Left lung (tissue), 14 donors: ENCODE data around the gene RPL41. TPM values are rescaled to one million over a fixed set of nuclear protein-coding genes. Genes with fewer than 3 reads are reported as not detected.
"Not testable (repeated sequence)": the region's sequence is repeated elsewhere in the genome, so short reads cannot be mapped to it uniquely, and the experiment has no call there.

Source experiments
- ATAC-seq: fragments of 200-7000 bp; cut with Tn5 transposase; one replicate; pipeline ENCODE4 v1.9.1; 2020; ENCODE audit warnings: moderate library complexity
- DNase-seq, 4 donors: peaks; one replicate each; pipeline ENCODE4 v3.0.0-alpha.2; 2013 to 2020
- H3K27ac ChIP-seq, 2 donors: fragments of 200-600 bp; sonication (generic) in 1 of 2; one replicate each; pipeline versions ENCODE4 v1.5.0 to v1.8.0; 2020 to 2021
- H3K27me3 ChIP-seq, 2 donors: fragments of 200-600 bp; sonication (generic) in 1 of 2; one replicate each; pipeline versions ENCODE4 v1.5.0 to v1.8.0; 2020 to 2021
- H3K36me3 ChIP-seq, 2 donors: fragments of 200-600 bp; sonication (generic) in 1 of 2; one replicate each; pipeline versions ENCODE4 v1.5.0 to v1.8.0; 2020 to 2021
- H3K4me1 ChIP-seq, 2 donors: fragments of 200-600 bp; one replicate each; pipeline ENCODE4 v1.8.0; 2021
- H3K4me3 ChIP-seq, 2 donors: fragments of 200-600 bp; sonication (generic) in 1 of 2; one replicate each; pipeline versions ENCODE4 v1.5.0 to v1.8.0; 2020 to 2021; ENCODE audit warnings: mild to moderate bottlenecking in 1 of 2
- H3K9me3 ChIP-seq, 2 donors: fragments of 200-600 bp; sonication (generic) in 1 of 2; one replicate each; pipeline versions ENCODE4 v1.5.0 to v1.8.0; 2020 to 2021
- CTCF ChIP-seq, 2 donors: fragments of 200-600 bp; sonication (generic) in 1 of 2; IDR thresholded peaks; one replicate each; pipeline versions ENCODE4 v1.5.0 to v1.8.0; 2021; ENCODE audit warnings: antibody characterized with exemption in 2 of 2
- intact Hi-C, 2 donors: fragments of 100-400 bp; cut with DNase I; formaldehyde crosslinking; loops; one replicate each; pipeline versions ENCODE4 v1.11.2 to v1.14.2; 2022
- long read RNA-seq, 12 donors: library from polyadenylated mRNA in 2 of 12; unstranded in 2 of 12; transcript quantifications; one replicate each; pipeline ENCODE4 v2.0.0 and lab custom pipeline, GENCODE V29; 2019 to 2026
- polyA plus RNA-seq, 6 donors: library from polyadenylated mRNA; unstranded; fragments of 120-200 nt; gene quantifications; one replicate each; pipeline ENCODE4 v1.2.1, GENCODE V29; 2013; ENCODE audit not compliant: insufficient read length in 6 of 6
- total RNA-seq, 2 donors: library from RNA; stranded (reverse); fragmentation: NEBNext Ultra II Directional; extraction: Animal tissue kit (Norgen Biotek cat#: 25700); gene quantifications; one replicate each; pipeline ENCODE4 v1.2.1, GENCODE V29; 2021
- donor health status: DM: no; HTN: yes; CAD: no.
- donor health status: DM: no; HTN: no; CAD: no.

RPL41 gene
- total RNA-seq (1,000 to 10,000 TPM; 3,023 to 3,157 TPM), polyA plus RNA-seq (1,000 to 10,000 TPM; 6,005 to 6,852 (median 6,180) TPM)
- long read RNA-seq, donor 1, transcript RPL41-206 (2 exons, 595 nt): minor isoform, 79 of 1,155 reads
- long read RNA-seq, donor 1, transcript RPL41-205 (2 exons, 238 nt): minor isoform, 7 of 1,155 reads
- long read RNA-seq, donor 1, transcript RPL41-202 (4 exons, 469 nt): major isoform, 648 of 1,155 reads
- long read RNA-seq, donor 1, transcript RPL41-204 (3 exons, 699 nt): minor isoform, 276 of 1,155 reads
- long read RNA-seq, donor 1, partial matches to known transcripts: 75 of 1,155 reads
- long read RNA-seq, donor 1, other reads (novel, unspliced or antisense): 63 of 1,155 reads
- long read RNA-seq, donor 2, transcript RPL41-202 (4 exons, 469 nt): major isoform, 552 of 961 reads
- long read RNA-seq, donor 2, transcript RPL41-206 (2 exons, 595 nt): minor isoform, 105 of 961 reads
- long read RNA-seq, donor 2, transcript RPL41-204 (3 exons, 699 nt): minor isoform, 200 of 961 reads
- long read RNA-seq, donor 2, transcript RPL41-205 (2 exons, 238 nt): minor isoform, 9 of 961 reads
- long read RNA-seq, donor 2, partial matches to known transcripts: 25 of 961 reads
- long read RNA-seq, donor 2, other reads (novel, unspliced or antisense): 67 of 961 reads
- long read RNA-seq, donor 3, transcript RPL41-204 (3 exons, 699 nt): minor isoform, 219 of 1,026 reads
- long read RNA-seq, donor 3, transcript RPL41-206 (2 exons, 595 nt): minor isoform, 59 of 1,026 reads
- long read RNA-seq, donor 3, transcript RPL41-205 (2 exons, 238 nt): minor isoform, 7 of 1,026 reads
- long read RNA-seq, donor 3, transcript RPL41-202 (4 exons, 469 nt): major isoform, 641 of 1,026 reads
- long read RNA-seq, donor 3, partial matches to known transcripts: 27 of 1,026 reads
- long read RNA-seq, donor 3, other reads (novel, unspliced or antisense): 66 of 1,026 reads
- long read RNA-seq, donor 4, transcript RPL41-204 (3 exons, 699 nt): minor isoform, 89 of 3,102 reads
- long read RNA-seq, donor 4, transcript RPL41-202 (4 exons, 469 nt): major isoform, 2,908 of 3,102 reads
- long read RNA-seq, donor 4, transcript RPL41-206 (2 exons, 595 nt): minor isoform, 6 of 3,102 reads
- long read RNA-seq, donor 4, partial matches to known transcripts: 8 of 3,102 reads
- long read RNA-seq, donor 4, other reads (novel, unspliced or antisense): 87 of 3,102 reads
- long read RNA-seq, donor 5, transcript RPL41-202 (4 exons, 469 nt): major isoform, 470 of 813 reads
- long read RNA-seq, donor 5, transcript RPL41-204 (3 exons, 699 nt): minor isoform, 206 of 813 reads
- long read RNA-seq, donor 5, transcript RPL41-206 (2 exons, 595 nt): minor isoform, 57 of 813 reads
- long read RNA-seq, donor 5, partial matches to known transcripts: 53 of 813 reads
- long read RNA-seq, donor 5, other reads (novel, unspliced or antisense): 19 of 813 reads
- long read RNA-seq, donor 6, transcript RPL41-206 (2 exons, 595 nt): minor isoform, 72 of 1,271 reads
- long read RNA-seq, donor 6, transcript RPL41-204 (3 exons, 699 nt): minor isoform, 261 of 1,271 reads
- long read RNA-seq, donor 6, transcript RPL41-205 (2 exons, 238 nt): minor isoform, 7 of 1,271 reads
- long read RNA-seq, donor 6, transcript RPL41-202 (4 exons, 469 nt): major isoform, 789 of 1,271 reads
- long read RNA-seq, donor 6, partial matches to known transcripts: 75 of 1,271 reads
- long read RNA-seq, donor 6, other reads (novel, unspliced or antisense): 58 of 1,271 reads
- long read RNA-seq, donor 7, transcript RPL41-202 (4 exons, 469 nt): major isoform, 289 of 559 reads
- long read RNA-seq, donor 7, transcript RPL41-201 (4 exons, 551 nt): minor isoform, 6 of 559 reads
- long read RNA-seq, donor 7, transcript RPL41-204 (3 exons, 699 nt): minor isoform, 146 of 559 reads
- long read RNA-seq, donor 7, transcript RPL41-206 (2 exons, 595 nt): minor isoform, 50 of 559 reads
- long read RNA-seq, donor 7, partial matches to known transcripts: 15 of 559 reads
- long read RNA-seq, donor 7, other reads (novel, unspliced or antisense): 50 of 559 reads
- long read RNA-seq, donor 8, transcript RPL41-206 (2 exons, 595 nt): minor isoform, 36 of 497 reads
- long read RNA-seq, donor 8, transcript RPL41-202 (4 exons, 469 nt): major isoform, 306 of 497 reads
- long read RNA-seq, donor 8, transcript RPL41-204 (3 exons, 699 nt): minor isoform, 111 of 497 reads
- long read RNA-seq, donor 8, partial matches to known transcripts: 17 of 497 reads
- long read RNA-seq, donor 8, other reads (novel, unspliced or antisense): 24 of 497 reads
- long read RNA-seq, donor 9, transcript RPL41-202 (4 exons, 469 nt): major isoform, 12 of 13 reads
- long read RNA-seq, donor 9, partial matches to known transcripts: 0 of 13 reads
- long read RNA-seq, donor 9, other reads (novel, unspliced or antisense): 0 of 13 reads
- long read RNA-seq, donor 10, transcript RPL41-202 (4 exons, 469 nt): major isoform, 2,525 of 2,636 reads
- long read RNA-seq, donor 10, transcript RPL41-204 (3 exons, 699 nt): minor isoform, 60 of 2,636 reads
- long read RNA-seq, donor 10, partial matches to known transcripts: 4 of 2,636 reads
- long read RNA-seq, donor 10, other reads (novel, unspliced or antisense): 45 of 2,636 reads
- long read RNA-seq, donor 11, transcript RPL41-206 (2 exons, 595 nt): minor isoform, 34 of 586 reads
- long read RNA-seq, donor 11, transcript RPL41-204 (3 exons, 699 nt): major isoform, 249 of 586 reads
- long read RNA-seq, donor 11, transcript RPL41-202 (4 exons, 469 nt): minor isoform, 248 of 586 reads
- long read RNA-seq, donor 11, partial matches to known transcripts: 32 of 586 reads
- long read RNA-seq, donor 11, other reads (novel, unspliced or antisense): 17 of 586 reads
- long read RNA-seq, donor 12, transcript RPL41-202 (4 exons, 469 nt): major isoform, 339 of 636 reads
- long read RNA-seq, donor 12, transcript RPL41-204 (3 exons, 699 nt): minor isoform, 166 of 636 reads
- long read RNA-seq, donor 12, transcript RPL41-206 (2 exons, 595 nt): minor isoform, 65 of 636 reads
- long read RNA-seq, donor 12, partial matches to known transcripts: 28 of 636 reads
- long read RNA-seq, donor 12, other reads (novel, unspliced or antisense): 33 of 636 reads

GRCh38 chr12:56116267-56117081, at the start of gene RPL41:
Gene RPL41 (plus strand): TSS chr12:56116633.
- intact Hi-C loops: no loop called here
- no peaks in the 10 kb centered on the region for H3K27me3 ChIP-seq
- peaks cover 0 to 47% of the 10 kb centered on the region in 2 donors for H3K36me3 ChIP-seq
- DNase-seq (peak; percentile 93 to 99 (median 96)), ATAC-seq (peak; percentile 72)
- H3K4me1 ChIP-seq: peaks cover 15 to 32% of the 10 kb centered on the region in 2 donors
- TF ChIP-seq CTCF (IDR thresholded peaks at IDR 0.05): no peak
- H3K4me3 ChIP-seq: peak within 1 kb of the TSS; percentile 56 to 66
- H3K9me3 ChIP-seq: no peaks in the 10 kb centered on the region
- H3K27ac ChIP-seq: peak within 1 kb of the TSS; percentile 95

- H3K27ac ChIP-seq: no peak overlapping the region
- no peak for ATAC-seq
- H3K36me3 ChIP-seq: no peaks in the 10 kb centered on the region
- H3K9me3 ChIP-seq: no peaks in the 10 kb centered on the region
- intact Hi-C loops: no loop called here
- no peaks in the 10 kb centered on the region for H3K4me1 ChIP-seq
- H3K27me3 ChIP-seq: no peaks in the 10 kb centered on the region
- no peak for TF ChIP-seq CTCF (IDR thresholded peaks at IDR 0.05)
- DNase-seq: no peak
- H3K4me3 ChIP-seq: no peak overlapping the region
These were observed 44.8 kb upstream of the RPL41 start for GRCh38 chr12:56071648-56072047.

DNA sequence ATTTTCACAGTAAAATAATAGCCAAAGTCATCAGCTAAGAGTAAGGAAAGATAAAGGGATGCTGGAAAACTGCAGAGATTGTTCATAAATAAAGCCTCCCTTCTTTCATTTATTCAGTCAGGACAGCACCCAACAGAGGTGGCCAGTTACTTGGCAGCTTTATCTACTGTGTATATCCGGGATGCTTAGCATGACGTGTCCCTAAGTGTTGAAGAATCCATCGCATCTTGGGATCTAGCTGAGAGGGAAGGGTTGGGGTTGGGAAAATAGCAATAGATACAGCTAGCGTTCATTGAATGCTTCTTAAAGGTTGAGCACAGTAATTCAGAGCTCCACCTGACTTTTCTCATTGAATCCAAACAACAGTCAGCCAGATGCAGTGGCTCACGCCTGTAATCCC, 42.0 kb upstream of the RPL41 start:
- Histone ChIP-seq H3K9me3 (no peaks in the 10 kb centered on the region), H3K36me3 (no peaks in the 10 kb centered on the region), H3K27me3 (peaks cover 0 to 8% of the 10 kb centered on the region in 2 donors), H3K27ac (no peak overlapping the region), H3K4me3 (no peak overlapping the region), H3K4me1 (peaks cover 0 to 11% of the 10 kb centered on the region in 2 donors)
- no peak for TF ChIP-seq CTCF (IDR thresholded peaks at IDR 0.05)
- DNase-seq (no peak), ATAC-seq (no peak)
- intact Hi-C loops: no loop called here

DNA sequence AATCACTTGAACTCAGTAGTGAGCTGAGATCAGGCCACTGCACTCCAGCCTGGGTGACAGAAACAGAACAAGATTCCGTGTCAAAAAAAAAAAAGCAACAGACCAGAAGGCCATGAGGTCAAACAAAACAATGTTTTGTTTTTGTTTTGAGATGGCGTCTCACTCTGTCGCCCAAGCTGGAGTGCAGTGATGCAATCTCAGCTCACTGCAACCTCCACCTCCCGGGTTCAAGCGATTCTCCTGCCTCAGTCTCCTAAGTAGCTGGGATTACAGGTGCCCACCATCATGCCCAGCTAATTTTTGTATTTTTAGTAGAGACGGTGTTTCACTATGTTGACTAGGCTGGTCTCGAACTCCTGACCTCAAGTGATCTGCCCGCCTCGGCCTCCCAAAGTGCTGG, 38.5 kb upstream of the RPL41 start:
- DNase-seq, H3K36me3 ChIP-seq, H3K9me3 ChIP-seq, ATAC-seq, H3K27ac ChIP-seq, H3K4me3 ChIP-seq, intact Hi-C loops: not testable (repeated sequence)
- Histone ChIP-seq H3K4me1 (peaks cover 0 to 25% of the 10 kb centered on the region in 2 donors), H3K27me3 (peaks cover 0 to 41% of the 10 kb centered on the region in 2 donors)
